Measurements from ENCODE around the gene CFAP70.
A peak's percentile ranks its signal among the peaks of the same experiment; 100 is the strongest.
"Not testable (repeated sequence)": the region's sequence is repeated elsewhere in the genome, so short reads cannot be mapped to it uniquely, and the experiment has no call there.

The CFAP70 gene

GRCh38 chr10:73339436-73339835, 19.2 kb downstream of the CFAP70 start:
- H3K27ac ChIP-seq, result no peak overlapping the region
- TF ChIP-seq CTCF (conservative IDR thresholded peaks at IDR 0.05), result no peak

GRCh38 chr10:73338801-73339368, 19.8 kb downstream of the CFAP70 start:
- H3K27ac ChIP-seq, result no peak overlapping the region
- TF ChIP-seq CTCF (conservative IDR thresholded peaks at IDR 0.05), result no peak

GRCh38 chr10:73333202-73333601, 25.5 kb downstream of the CFAP70 start:
- H3K27ac ChIP-seq, result peak overlapping the region; percentile 85
- no peak for TF ChIP-seq CTCF (conservative IDR thresholded peaks at IDR 0.05)

- no peak for TF ChIP-seq CTCF (conservative IDR thresholded peaks at IDR 0.05)
- H3K27ac ChIP-seq, result peak overlapping the region; percentile 85
These were observed 26.3 kb downstream of the CFAP70 start for GRCh38 chr10:73332379-73332778.

- H3K27ac ChIP-seq, result not testable (repeated sequence)
These were observed 30.1 kb downstream of the CFAP70 start for GRCh38 chr10:73328523-73328922.

- not testable (repeated sequence) for H3K27ac ChIP-seq
These were observed 33.4 kb downstream of the CFAP70 start for GRCh38 chr10:73325290-73325689.

- H3K27ac ChIP-seq, result not testable (repeated sequence)
These were observed 35.1 kb downstream of the CFAP70 start for GRCh38 chr10:73323582-73323981.

- H3K27ac ChIP-seq, result no peak overlapping the region
- TF ChIP-seq CTCF (conservative IDR thresholded peaks at IDR 0.05), result no peak
These were observed 48.2 kb downstream of the CFAP70 start for GRCh38 chr10:73310475-73310874.

GRCh38 chr10:73307203-73307800, 51.4 kb downstream of the CFAP70 start:
- TF ChIP-seq CTCF (conservative IDR thresholded peaks at IDR 0.05), result no peak
- no peak overlapping the region for H3K27ac ChIP-seq
